ENCODE results near the gene DDTL.

DDTL gene

GRCh38 chr22:24010018-24010391, 43.3 kb downstream of the DDTL start:
- in situ Hi-C loops (cut with HindIII; ENCODE audit: low sequenced_read_pairs) = no loop called here
- no peak for TF ChIP-seq CTCF (IDR thresholded peaks at IDR 0.05; ENCODE audit: low read depth, low read length)
- H3K4me3 ChIP-seq (ENCODE audit: low read depth, low read length) = no peak overlapping the region
- DNase-seq (ENCODE audit: low read depth, low spot score) = no peak

- in situ Hi-C loops (cut with HindIII; ENCODE audit: low sequenced_read_pairs) = no loop called here
- peak overlapping the region; percentile 94 for H3K4me3 ChIP-seq (ENCODE audit: low read depth, low read length)
- no peak for TF ChIP-seq CTCF (IDR thresholded peaks at IDR 0.05; ENCODE audit: low read depth, low read length)
- DNase-seq (ENCODE audit: low read depth, low spot score) = peak; percentile 12
Measured at GRCh38 chr22:24011735-24012068, 45.0 kb downstream of the DDTL start.

DNA sequence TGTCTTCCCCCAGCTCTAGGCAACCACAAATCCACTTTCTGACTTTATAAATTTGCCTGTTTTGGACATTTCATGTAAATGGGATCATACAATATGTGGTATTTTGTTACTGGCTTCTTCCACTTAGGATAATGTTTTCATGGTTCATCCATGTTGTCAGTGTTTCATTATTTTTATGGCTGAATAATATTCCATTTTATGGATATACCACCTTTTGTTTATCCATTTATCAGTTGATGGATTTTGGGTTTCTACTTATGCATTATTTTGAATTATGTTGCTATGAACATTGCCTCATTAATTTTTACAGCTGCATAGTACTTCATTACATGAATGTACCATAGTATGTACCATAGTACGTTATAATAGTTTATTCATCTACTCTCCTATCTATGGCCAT, 49.5 kb downstream of the DDTL start:
- no peak for TF ChIP-seq CTCF (IDR thresholded peaks at IDR 0.05; ENCODE audit: low read depth, low read length)
- in situ Hi-C loops (cut with HindIII; ENCODE audit: low sequenced_read_pairs) = no loop called here
- no peak overlapping the region for H3K4me3 ChIP-seq (ENCODE audit: low read depth, low read length)
- no peak for DNase-seq (ENCODE audit: low read depth, low spot score)

DNA sequence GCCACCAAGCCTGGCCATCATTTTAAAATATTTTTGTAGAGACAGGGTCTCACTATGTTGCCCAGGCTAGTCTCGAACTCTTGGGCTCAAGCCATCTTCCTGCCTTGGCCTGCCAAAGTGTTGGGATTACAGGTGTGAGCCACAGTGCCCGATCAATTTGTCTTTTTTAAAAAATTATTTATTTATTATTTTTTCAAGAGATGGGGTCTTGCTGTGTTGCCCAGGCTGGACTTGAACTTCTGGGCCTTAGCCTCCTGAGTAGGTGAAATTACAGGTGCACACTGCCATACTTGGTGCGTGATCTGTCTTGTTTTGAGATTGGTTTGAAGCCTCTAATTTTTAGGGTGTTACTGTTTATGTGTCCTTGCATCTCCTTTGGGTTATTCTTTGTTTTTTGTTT, 54.6 kb downstream of the DDTL start:
- no peak overlapping the region for H3K4me3 ChIP-seq (ENCODE audit: low read depth, low read length)
- in situ Hi-C loops (cut with HindIII; ENCODE audit: low sequenced_read_pairs) = no loop called here
- no peak for TF ChIP-seq CTCF (IDR thresholded peaks at IDR 0.05; ENCODE audit: low read depth, low read length)
- DNase-seq (ENCODE audit: low read depth, low spot score) = no peak

Data from astrocyte of the spinal cord (primary cell).